HepG2 (cell line): ENCODE measurements around the gene B3GNT8. TPM values are rescaled to one million over a fixed set of nuclear protein-coding genes. Genes with fewer than 3 reads are reported as not detected.
A peak's percentile ranks its signal among the peaks of the same experiment; 100 is the strongest.

Source experiments
- BCL6 ChIP-seq: IDR thresholded peaks from 2 replicates; pipeline ENCODE4 v1.6.1; 2016; ENCODE audit warnings: missing genetic modification reagents, missing compliant biosample characterization
- GABPB1 ChIP-seq: IDR thresholded peaks from 2 replicates; pipeline ENCODE4 v1.6.1; 2016; ENCODE audit warnings: mild to moderate bottlenecking, missing genetic modification reagents, moderate library complexity, missing compliant biosample characterization
- GATAD1 ChIP-seq: IDR thresholded peaks from 2 replicates; pipeline ENCODE4 v1.6.1; 2016; ENCODE audit warnings: missing genetic modification reagents, missing compliant biosample characterization
- HDAC1 ChIP-seq: sonication (generic); formaldehyde crosslinking; IDR thresholded peaks from 2 replicates; pipeline ENCODE4 v1.5.1; 2020; ENCODE audit warnings: mild to moderate bottlenecking, missing genetic modification reagents
- IKZF4 ChIP-seq: sonication (generic); formaldehyde crosslinking; IDR thresholded peaks from 2 replicates; pipeline ENCODE4 v1.5.1; 2020; ENCODE audit warnings: borderline replicate concordance, mild to moderate bottlenecking, low read depth, missing genetic modification reagents; ENCODE audit errors: not compliant biosample characterization
- KDM3A ChIP-seq: IDR thresholded peaks from 2 replicates; pipeline ENCODE4 v1.6.1; 2018; ENCODE audit warnings: low read depth, missing compliant biosample characterization
- MATR3 ChIP-seq: sonication (generic); formaldehyde crosslinking; IDR thresholded peaks from 2 replicates; pipeline ENCODE4 v1.4.0; 2020; ENCODE audit warnings: missing genetic modification reagents
- MNT ChIP-seq: fragments of 450-650 bp; IDR thresholded peaks from 2 replicates; pipeline ENCODE4 v1.6.1; 2016
- MYC ChIP-seq: sonication (generic); formaldehyde crosslinking; IDR thresholded peaks from 2 replicates; pipeline ENCODE4 v1.9.0; 2021; ENCODE audit warnings: missing genetic modification reagents, borderline replicate concordance
- NR2F2 ChIP-seq: IDR thresholded peaks from 2 replicates; pipeline ENCODE4 v1.6.1; 2012; ENCODE audit warnings: low read depth, inconsistent platforms, borderline replicate concordance
- POLR2A ChIP-seq, 2 experiments: IDR thresholded peaks; 2 replicates each; pipeline ENCODE4 v1.6.1; 2011; ENCODE audit warnings: low read depth in 2 of 2, low read length in 2 of 2, mild to moderate bottlenecking in 1 of 2, moderate library complexity in 1 of 2; ENCODE audit not compliant: insufficient read depth in 1 of 2
- TOPORS ChIP-seq: sonication (generic); formaldehyde crosslinking; IDR thresholded peaks from 2 replicates; pipeline ENCODE4 v1.8.0; 2023; ENCODE audit warnings: mild to moderate bottlenecking, missing genetic modification reagents
- ZBTB38 ChIP-seq: sonication (generic); formaldehyde crosslinking; IDR thresholded peaks from 2 replicates; pipeline ENCODE4 v1.5.1; 2020; ENCODE audit warnings: mild to moderate bottlenecking, missing genetic modification reagents
- ZBTB40 ChIP-seq, 2 experiments: fragments of 450-650 bp in 1 of 2; sonication (generic) in 1 of 2; formaldehyde crosslinking in 1 of 2; IDR thresholded peaks; 2 replicates each; pipeline versions ENCODE4 v1.6.1 to v1.8.0; 2016 to 2022; ENCODE audit warnings: antibody characterized with exemption in 1 of 2, mild to moderate bottlenecking in 1 of 2, missing genetic modification reagents in 1 of 2
- ZFP90 ChIP-seq: sonication (generic); formaldehyde crosslinking; IDR thresholded peaks from 2 replicates; pipeline ENCODE4 v1.8.0; 2022; ENCODE audit warnings: missing genetic modification reagents, mild to moderate bottlenecking, inconsistent platforms, borderline replicate concordance
- ZNF121 ChIP-seq: sonication (generic); formaldehyde crosslinking; IDR thresholded peaks from 2 replicates; pipeline ENCODE4 v1.5.0; 2020; ENCODE audit warnings: mild to moderate bottlenecking, missing genetic modification reagents
- ZNF143 ChIP-seq: sonication (generic); formaldehyde crosslinking; IDR thresholded peaks from 2 replicates; pipeline ENCODE4 v1.4.0; 2020; ENCODE audit warnings: missing genetic modification reagents
- ZNF251 ChIP-seq: sonication (generic); formaldehyde crosslinking; IDR thresholded peaks from 2 replicates; pipeline ENCODE4 v1.9.0; 2021; ENCODE audit warnings: mild to moderate bottlenecking, missing genetic modification reagents
- ZNF841 ChIP-seq: sonication (generic); formaldehyde crosslinking; IDR thresholded peaks from 2 replicates; pipeline ENCODE4 v1.8.1; 2023; ENCODE audit warnings: missing genetic modification reagents, borderline replicate concordance
- ZSCAN9 ChIP-seq: IDR thresholded peaks from 2 replicates; pipeline ENCODE4 v1.6.1; 2016; ENCODE audit warnings: borderline replicate concordance
- polyA plus RNA-seq, 8 experiments: library from polyadenylated mRNA; depleted of rRNA in 3 of 8; stranded (reverse) in 7 of 8; unstranded in 1 of 8; fragments of >200 nt; fragmentation: Illumina TruSeq in 4 of 8; extraction: Trizol in 4 of 8; gene quantifications; 2 replicates each; pipeline versions ENCODE4 v1.2.1 to v1.2.3, GENCODE V29; 2011 to 2016; ENCODE audit warnings: low read depth in 4 of 8, missing spikeins in 1 of 8, mixed read lengths in 1 of 8; ENCODE audit not compliant: insufficient read depth in 1 of 8
- total RNA-seq, 5 experiments: library from RNA; depleted of rRNA; stranded (reverse); fragments of >200 nt; fragmentation: Illumina TruSeq; extraction: Trizol; gene quantifications; 2 replicates each; pipeline ENCODE4 v1.2.3, GENCODE V29; 2016; ENCODE audit warnings: low read depth in 1 of 5

Gene B3GNT8
- total and polyA plus RNA-seq, 2 of the 13 experiments (the other 11 are each of a cell fraction or from before 2014, with no cell fraction given) = 0.26 to 1.9 TPM

DNA sequence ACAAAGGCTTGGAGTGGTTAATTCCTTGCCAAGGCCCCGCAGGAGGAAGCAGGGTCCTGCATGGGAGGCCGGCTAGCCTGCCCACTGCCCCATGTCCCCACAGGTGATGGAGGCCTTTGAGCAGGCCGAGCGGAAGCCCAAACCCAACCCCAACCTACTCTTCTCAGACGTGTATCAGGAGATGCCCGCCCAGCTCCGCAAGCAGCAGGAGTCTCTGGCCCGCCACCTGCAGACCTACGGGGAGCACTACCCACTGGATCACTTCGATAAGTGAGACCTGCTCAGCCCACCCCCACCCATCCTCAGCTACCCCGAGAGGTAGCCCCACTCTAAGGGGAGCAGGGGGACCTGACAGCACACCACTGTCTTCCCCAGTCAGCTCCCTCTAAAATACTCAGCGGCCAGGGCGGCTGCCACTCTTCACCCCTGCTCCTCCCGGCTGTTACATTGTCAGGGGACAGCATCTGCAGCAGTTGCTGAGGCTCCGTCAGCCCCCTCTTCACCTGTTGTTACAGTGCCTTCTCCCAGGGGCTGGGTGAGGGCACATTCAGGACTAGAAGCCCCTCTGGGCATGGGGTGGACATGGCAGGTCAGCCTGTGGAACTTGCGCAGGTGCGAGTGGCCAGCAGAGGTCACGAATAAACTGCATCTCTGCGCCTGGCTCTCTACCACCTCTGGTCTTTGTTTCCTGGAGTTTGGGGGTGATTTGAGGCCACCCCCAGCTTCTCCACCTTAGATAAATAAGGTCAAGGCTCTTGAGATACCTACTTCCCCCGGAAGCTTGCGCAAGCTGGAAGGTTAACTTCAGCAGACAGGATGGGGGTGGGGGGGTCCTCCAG, 2.6 kb downstream of the B3GNT8 start (continued):
- TF ChIP-seq ZFP90 (CRISPR knock-in tag) (no peak), MNT (no peak), BCL6 (CRISPR knock-in tag) (0 out of 2 replicates have a peak, but pooled peaks have one; percentile 38), HDAC1 (CRISPR knock-in tag) (no peak), GABPB1 (CRISPR knock-in tag) (peak; percentile 57), NR2F2 (peak; percentile 27; the same call in 1 of the 2 replicates), MYC (CRISPR knock-in tag) (no peak), TOPORS (CRISPR knock-in tag) (no peak), GATAD1 (CRISPR knock-in tag) (no peak), MATR3 (CRISPR knock-in tag) (no peak), ZSCAN9 (CRISPR knock-in tag) (no peak), ZNF841 (CRISPR knock-in tag) (no peak), KDM3A (no peak), ZNF251 (CRISPR knock-in tag) (no peak), POLR2A (IDR thresholded peaks at IDR 0.05; ENCODE audit: insufficient read depth in 1 of 2, low read depth in 2 of 2, low read length in 2 of 2) (no peak), ZNF143 (CRISPR knock-in tag) (no peak), ZBTB38 (peak; percentile 62; the same call in 1 of the 2 replicates), IKZF4 (no peak), ZBTB40 (IDR thresholded peaks at IDR 0.05) (no peak), ZBTB40 (CRISPR knock-in tag; IDR thresholded peaks at IDR 0.05) (no peak), ZNF121 (CRISPR knock-in tag) (no peak)
